GM08714 (cell line): Measurements from ENCODE around the gene TIGD3.
"Not testable (repeated sequence)": the region's sequence is repeated elsewhere in the genome, so short reads cannot be mapped to it uniquely, and the experiment has no call there.

Experiments used
- H3K4me3 ChIP-seq: fragments of 200-500 bp; sonication (Bioruptor generic); 2 replicates; pipeline ENCODE4 v1.5.1; 2014; ENCODE audit warnings: mild to moderate bottlenecking, low read length, inconsistent platforms
- ZNF274 ChIP-seq: IDR thresholded peaks from 2 replicates; pipeline ENCODE4 v1.6.1; 2012; ENCODE audit warnings: mild to moderate bottlenecking, low read depth, low read length

TIGD3 gene

DNA sequence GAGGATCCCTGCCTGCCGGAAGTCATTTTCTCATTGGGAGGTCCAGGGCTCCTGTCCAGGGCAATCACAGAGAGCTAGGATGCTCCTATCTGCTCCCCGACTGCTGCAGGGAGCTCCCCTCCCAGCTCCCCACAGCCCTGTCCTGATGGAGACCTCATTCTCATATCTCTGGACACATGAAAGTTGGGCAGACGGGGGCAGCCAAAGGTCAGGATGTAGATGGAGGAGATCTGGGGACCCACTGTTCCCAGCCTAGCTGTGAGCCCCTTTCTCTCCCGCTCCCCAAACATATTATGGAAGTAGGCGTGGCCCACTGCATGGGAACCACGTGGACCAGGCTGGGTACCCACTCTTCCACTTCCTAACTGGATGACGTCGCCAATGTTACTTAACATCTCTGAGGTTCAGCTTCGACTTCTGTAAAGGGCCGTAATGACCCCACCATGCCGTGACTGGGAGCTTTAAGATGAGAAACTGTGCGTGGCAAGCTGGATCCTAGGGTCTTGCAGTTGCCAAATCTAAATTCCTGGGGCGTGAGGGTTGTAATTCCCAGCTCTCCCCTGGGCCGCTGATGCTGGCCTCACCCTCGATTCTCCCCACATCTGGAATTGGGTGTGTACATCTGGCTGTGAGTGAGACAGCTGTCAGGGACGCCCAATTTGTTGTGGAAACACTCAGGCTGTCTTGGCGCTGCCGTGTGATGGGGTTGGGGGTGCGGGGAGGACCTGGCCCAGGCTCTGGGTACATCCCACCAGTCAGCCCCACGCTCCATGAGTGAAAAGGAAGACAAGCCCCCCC is 38.1 kb upstream of the TIGD3 start:
- TF ChIP-seq ZNF274 = no peak
- H3K4me3 ChIP-seq = no peak overlapping the region

DNA sequence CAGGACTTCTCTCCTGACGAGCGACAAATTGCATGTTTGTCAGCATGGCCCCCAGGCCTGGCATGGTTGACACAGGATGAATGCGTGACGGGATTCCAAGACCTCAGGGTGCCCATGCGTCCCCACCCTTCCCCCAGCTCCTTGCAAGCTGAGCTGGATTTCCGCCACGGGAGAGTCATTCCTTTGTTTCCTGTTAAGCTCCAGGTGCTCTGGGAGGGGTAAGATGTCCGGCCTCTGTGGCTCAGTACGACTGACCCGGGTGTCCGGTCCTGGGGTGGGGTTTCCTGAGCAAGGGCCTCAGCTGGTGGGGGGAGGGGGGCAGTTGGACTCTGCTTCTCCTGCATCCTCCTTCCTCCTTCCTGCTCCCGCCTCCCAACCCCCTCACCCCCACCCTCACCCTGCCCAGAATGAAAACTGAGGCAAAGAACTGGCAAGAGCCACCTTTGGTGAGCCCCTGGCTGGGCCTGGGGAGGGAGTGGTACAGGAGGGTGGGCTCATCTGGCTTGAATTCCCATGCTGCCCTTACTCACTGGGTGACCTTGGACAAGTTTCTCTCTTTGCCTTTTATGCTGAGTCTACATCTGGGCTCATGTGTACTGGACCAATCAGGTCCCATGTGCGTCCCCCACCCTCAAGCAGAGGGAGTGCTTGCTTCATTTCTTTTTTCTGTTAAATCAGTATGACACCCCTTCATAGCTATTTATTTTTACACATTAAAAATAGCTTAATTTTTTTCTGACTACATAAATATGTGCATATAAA is 37.3 kb upstream of the TIGD3 start:
- no peak overlapping the region for H3K4me3 ChIP-seq
- no peak for TF ChIP-seq ZNF274

DNA sequence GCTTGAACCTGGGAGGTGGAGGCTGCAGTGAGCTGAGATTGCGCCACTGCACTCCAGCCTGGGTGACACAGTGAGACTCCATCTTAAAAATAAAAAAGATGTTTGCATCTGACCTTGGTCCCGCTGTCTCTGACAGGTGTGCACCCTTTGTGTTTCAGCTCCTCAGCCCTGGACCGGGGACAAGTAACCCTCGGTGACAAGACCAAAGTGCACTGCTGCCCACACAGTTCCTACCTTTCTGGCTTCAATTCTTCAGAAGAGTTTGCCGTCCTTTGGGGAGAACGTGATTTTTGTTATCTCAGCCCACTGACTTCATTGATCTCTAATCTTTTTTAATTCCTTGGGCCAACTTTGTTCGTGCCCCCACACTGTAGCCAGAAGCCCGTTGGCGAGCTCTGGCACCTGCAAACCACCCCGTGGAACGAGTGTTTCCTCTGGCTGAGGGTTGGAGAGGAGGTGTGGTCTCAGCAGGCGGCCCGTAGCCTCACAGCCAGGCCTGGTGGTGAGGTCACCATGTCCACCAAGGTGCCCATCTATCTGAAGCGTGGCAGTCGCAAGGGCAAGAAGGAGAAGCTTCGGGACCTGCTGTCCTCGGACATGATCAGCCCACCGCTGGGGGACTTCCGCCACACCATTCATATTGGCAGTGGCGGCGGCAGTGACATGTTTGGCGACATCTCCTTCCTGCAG is 34.0 kb upstream of the TIGD3 start:
- no peak overlapping the region for H3K4me3 ChIP-seq
- no peak for TF ChIP-seq ZNF274

DNA sequence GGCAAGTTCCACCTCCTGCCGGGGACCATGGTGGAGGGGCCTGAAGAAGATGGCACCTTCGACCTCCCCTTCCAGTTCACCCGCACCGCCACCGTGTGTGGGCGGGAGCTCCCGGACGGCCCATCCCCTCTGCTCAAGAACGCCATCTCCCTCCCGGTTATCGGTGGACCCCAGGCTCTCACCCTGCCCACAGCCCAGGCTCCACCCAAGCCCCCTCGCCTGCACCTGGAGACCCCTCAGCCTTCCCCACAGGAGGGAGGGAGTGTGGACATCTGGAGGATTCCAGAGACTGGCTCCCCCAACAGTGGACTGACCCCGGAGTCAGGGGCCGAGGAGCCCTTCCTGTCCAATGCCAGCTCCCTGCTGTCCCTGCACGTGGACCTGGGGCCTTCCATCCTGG is 33.5 kb upstream of the TIGD3 start:
- H3K4me3 ChIP-seq = no peak overlapping the region
- no peak for TF ChIP-seq ZNF274

DNA sequence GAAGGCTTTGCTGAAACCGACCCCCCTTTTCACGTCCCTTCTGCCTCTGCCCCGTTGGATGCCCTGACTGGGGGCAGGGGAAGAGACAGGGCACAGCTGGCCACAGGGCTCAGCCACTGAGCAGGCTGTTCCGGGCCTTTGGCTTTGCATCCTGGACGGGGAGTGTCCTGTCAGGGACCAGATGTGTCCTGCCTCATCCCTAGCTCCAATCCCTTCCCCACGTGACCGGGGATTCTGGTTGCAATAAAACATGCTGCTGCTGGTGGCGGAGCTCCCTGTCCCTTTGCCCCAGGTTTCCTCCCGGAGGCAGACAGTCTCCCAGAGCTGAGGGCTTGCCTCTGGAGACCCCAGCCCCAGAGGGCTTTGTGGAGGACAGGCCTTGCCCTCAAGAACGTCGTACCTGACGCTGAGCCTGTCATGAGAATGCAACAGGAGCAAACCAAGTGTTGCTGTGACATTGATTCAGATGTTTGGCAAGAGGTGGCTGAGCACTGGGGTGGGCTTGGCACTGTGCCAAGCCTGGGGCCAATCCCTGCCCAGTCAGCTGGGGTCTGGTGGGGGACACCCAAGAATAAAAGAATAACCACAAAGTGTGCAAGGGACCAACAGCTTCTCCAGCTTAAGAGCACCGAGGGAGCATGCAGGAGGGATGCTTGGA is 32.6 kb upstream of the TIGD3 start:
- H3K4me3 ChIP-seq = no peak overlapping the region
- no peak for TF ChIP-seq ZNF274

DNA sequence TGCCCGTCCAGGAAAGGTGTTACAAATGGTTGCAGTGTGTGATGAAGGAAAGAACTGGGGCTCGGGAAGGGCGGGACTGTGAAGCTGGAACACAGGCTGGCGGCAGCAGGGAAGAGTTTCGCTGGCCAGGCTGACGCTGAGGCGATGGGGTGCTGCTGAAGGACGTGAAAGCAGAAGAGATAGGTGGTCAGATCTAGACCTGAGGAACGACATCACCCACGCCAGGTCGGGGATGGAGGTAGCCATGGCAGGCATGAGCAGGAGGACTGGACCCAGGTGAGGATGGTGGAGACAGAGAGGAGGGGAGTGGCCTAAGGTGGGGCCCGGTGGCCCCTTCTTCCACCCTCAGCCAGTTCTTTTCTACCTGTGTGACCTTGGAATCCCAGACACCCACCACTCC is 30.7 kb upstream of the TIGD3 start:
- H3K4me3 ChIP-seq = no peak overlapping the region

DNA sequence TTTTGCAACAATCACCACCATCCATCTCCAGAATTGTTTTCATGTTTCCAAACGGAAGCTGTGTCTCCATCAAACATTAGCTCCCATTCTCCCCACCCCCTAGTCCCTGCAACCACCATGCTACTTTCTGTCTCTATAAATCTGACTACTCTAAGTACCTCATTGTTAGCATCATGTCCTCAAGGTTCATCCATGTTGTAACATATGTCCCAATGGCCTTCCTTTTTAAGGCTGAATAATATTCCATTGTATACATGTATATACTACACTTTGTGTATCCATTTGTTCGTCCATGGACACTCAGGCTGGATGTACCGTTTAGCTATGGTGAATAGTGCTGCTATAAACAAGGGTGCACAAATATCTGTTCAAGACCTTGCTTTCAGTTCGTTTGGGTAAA is 29.1 kb upstream of the TIGD3 start:
- no peak overlapping the region for H3K4me3 ChIP-seq
- no peak for TF ChIP-seq ZNF274

More for the DNA sequence above, 30.7 kb upstream of the TIGD3 start:
- no peak for TF ChIP-seq ZNF274

DNA sequence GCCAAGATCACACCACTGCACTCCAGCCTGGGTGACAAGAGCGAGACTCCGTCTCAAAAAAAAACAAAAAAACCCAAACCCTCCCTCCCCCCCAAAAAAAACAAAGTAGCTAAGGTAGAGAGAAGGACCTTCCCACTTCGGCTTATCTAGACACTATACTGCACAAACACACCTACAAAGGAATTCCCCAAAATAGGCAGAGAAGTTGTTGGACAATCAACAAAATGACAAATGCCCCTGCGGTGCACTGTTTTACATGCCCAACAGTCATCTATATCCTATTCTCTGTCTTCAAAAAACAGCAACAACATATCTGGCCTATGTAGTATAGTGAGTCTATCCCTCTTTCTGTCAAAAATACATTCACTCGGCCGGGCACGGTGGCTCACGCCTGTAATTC is 27.5 kb upstream of the TIGD3 start:
- TF ChIP-seq ZNF274 = no peak
- no peak overlapping the region for H3K4me3 ChIP-seq

DNA sequence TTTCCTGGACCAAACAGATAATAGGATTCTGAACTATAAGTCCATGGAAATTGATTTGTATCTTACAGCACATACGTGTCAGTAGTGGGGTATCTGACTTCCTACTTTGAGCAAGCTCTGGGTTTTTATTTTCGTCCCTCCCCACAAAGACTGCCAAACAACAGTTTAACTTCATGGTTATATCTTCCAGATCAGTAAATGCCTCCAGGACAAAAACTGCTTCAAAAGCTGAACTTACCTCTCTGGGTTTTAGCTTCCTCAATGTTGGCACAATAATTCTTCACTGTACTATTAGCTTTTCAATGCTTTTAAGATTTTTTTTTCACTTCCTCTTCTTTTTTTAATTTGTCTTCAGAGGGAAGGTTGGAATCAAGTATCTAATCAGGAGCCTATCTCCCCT is 25.1 kb upstream of the TIGD3 start:
- no peak for TF ChIP-seq ZNF274
- H3K4me3 ChIP-seq = no peak overlapping the region

DNA sequence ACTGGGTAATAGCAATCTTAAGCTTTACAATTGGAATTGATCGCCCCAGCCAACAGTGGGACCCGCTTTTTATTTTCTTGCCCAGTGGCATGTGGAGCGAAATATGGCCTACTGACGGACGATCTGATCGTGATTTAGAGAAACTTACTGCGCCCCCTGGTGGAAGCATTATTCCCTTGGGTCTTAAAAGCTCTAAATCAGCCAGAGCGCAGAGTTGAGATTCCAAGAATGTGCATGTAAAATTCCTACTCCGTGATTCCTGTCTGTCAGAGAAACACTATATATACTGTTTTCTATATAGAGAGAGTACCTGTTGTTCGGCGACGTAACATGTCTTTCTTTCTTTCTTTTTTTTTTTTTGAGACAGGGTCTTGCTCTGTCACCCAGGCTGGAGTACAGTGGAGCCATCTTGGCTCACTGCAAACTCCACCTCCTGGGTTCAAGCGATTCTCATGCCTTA is 24.6 kb upstream of the TIGD3 start:
- TF ChIP-seq ZNF274 = no peak
- no peak overlapping the region for H3K4me3 ChIP-seq

DNA sequence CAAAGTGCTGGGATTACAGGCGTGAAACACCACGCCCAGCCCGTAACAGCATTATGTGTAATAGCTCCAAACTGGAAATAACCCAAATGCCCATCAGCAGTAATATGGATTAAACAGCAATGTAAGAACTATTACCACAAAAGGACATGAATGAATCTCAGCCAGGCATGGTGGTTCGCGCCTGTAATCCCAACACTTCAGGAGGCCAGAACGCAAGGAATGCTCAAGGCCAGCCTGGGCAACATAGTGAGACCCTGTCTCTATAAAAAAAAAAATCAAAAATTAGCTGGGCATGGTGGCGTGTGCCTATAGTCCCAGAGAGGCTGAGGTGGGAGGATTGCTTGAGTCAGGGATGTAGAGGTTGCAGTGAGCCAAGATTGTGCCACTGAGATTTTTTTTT is 24.0 kb upstream of the TIGD3 start:
- no peak overlapping the region for H3K4me3 ChIP-seq
- no peak for TF ChIP-seq ZNF274

DNA sequence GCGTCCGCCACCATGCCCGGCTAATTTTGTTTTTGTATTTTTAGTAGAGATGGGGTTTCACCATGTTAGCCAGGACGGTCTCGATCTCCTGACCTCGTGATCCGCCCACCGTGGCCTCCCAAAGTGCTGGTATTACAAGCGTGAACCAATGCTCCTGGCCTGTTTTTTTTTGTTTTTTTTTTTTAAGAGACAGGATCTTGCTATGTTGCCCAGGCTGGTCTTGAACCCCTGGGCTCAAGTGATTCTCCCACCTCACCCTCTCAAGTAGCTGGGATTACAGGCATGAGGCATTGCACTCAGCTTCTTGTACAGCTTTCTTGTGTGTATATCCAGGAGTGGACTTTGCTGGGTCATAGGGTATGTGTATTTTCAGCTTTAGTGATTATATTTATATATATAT is 22.0 kb upstream of the TIGD3 start:
- not testable (repeated sequence) for H3K4me3 ChIP-seq

DNA sequence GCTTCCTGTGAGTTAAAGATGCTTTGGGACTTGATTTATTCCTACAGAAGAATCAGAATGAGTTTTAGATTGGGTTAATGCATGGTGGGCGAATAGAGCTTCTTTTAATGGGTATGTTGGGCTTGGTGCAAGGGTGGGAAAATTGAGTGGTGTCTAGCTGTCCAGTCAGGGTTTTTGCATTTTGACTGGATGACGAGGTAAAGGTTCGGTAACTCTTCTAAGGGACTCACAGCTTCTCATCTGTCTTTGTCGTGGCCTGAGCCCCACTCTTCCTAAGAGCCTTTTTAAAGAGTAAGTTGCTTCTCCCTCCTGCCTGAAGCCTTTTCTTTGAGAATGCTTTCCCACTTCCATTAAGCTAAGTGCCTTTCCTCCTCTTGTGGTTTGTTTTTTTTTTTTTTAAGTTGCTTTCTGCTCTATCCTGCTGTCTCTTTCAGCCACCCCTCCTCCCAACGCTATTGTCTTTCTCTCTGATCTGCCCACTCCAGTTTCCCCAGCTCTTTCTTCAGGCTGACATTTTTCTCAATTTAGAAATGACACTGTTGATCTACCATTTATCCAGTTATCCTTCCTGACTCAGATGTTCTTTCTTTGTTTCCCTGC is 19.8 kb upstream of the TIGD3 start:
- TF ChIP-seq ZNF274 = no peak
- peak overlapping the region; percentile 82 for H3K4me3 ChIP-seq

DNA sequence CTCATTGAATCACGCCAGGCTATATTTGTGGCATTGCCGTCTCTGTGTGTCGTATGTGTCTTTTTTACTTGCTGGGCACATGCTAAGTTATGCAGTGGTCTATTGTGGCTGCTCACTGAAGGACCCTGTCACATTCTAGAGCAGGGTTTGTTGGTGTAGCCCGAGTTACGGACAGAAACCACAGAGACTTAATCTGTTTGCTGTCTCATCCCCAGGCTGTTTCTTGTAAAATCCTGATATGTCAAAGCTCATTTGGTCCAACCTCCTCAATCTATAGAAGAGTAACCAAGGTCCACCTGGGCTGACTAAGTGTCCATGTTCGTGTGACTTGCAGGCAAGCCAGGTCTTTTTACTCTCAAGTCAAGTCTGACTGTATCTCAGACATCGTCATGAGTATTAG is 15.9 kb upstream of the TIGD3 start:
- no peak for TF ChIP-seq ZNF274

More for the DNA sequence above, 15.9 kb upstream of the TIGD3 start:
- H3K4me3 ChIP-seq = no peak overlapping the region
